HG02981 (cell line): ENCODE results near the gene HOXA9.

Source experiments
- ATAC-seq: cut with Tn5 transposase; IDR thresholded peaks from one replicate; pipeline ENCODE4 v1.9.1; 2021; ENCODE audit warnings: mild to moderate bottlenecking, moderate library complexity; ENCODE audit not compliant: unreplicated experiment

The HOXA9 gene

GRCh38 chr7:27144781-27145164 is 20.6 kb downstream of the HOXA9 start:
- ATAC-seq, result no peak

GRCh38 chr7:27143950-27144780 is 21.2 kb downstream of the HOXA9 start:
- no peak for ATAC-seq

- no peak for ATAC-seq
Observed at GRCh38 chr7:27143023-27143949, 22.1 kb downstream of the HOXA9 start, which contains the start of gene HOXA5. HOXA5 (minus strand) TSS chr7:27143681; CDS start chr7:27143607, 74 bp downstream.

- ATAC-seq, result no peak
Observed at GRCh38 chr7:27142580-27143022, 22.7 kb downstream of the HOXA9 start.

GRCh38 chr7:27141923-27142579 is 23.3 kb downstream of the HOXA9 start:
- no peak for ATAC-seq

- no peak for ATAC-seq
Observed at GRCh38 chr7:27141137-27141922, 24.0 kb downstream of the HOXA9 start.

GRCh38 chr7:27140126-27140857 is 25.0 kb downstream of the HOXA9 start:
- no peak for ATAC-seq

- ATAC-seq, result no peak
Observed at GRCh38 chr7:27139334-27140125, 25.8 kb downstream of the HOXA9 start.

- ATAC-seq, result no peak
Observed at GRCh38 chr7:27138985-27139333, 26.4 kb downstream of the HOXA9 start.

GRCh38 chr7:27138472-27138871 is 26.9 kb downstream of the HOXA9 start:
- ATAC-seq, result no peak

GRCh38 chr7:27137640-27138315 is 27.6 kb downstream of the HOXA9 start:
- ATAC-seq, result no peak

GRCh38 chr7:27134392-27134791 is 30.9 kb downstream of the HOXA9 start:
- ATAC-seq, result no peak

- no peak for ATAC-seq
Observed at GRCh38 chr7:27133409-27134231, 31.7 kb downstream of the HOXA9 start.

- no peak for ATAC-seq
Observed at GRCh38 chr7:27132978-27133377, 32.4 kb downstream of the HOXA9 start.

GRCh38 chr7:27132214-27132613 is 33.1 kb downstream of the HOXA9 start:
- no peak for ATAC-seq

GRCh38 chr7:27131390-27131819 is 33.9 kb downstream of the HOXA9 start:
- no peak for ATAC-seq
